ENCODE measurements around the gene PRDM16.

DNA sequence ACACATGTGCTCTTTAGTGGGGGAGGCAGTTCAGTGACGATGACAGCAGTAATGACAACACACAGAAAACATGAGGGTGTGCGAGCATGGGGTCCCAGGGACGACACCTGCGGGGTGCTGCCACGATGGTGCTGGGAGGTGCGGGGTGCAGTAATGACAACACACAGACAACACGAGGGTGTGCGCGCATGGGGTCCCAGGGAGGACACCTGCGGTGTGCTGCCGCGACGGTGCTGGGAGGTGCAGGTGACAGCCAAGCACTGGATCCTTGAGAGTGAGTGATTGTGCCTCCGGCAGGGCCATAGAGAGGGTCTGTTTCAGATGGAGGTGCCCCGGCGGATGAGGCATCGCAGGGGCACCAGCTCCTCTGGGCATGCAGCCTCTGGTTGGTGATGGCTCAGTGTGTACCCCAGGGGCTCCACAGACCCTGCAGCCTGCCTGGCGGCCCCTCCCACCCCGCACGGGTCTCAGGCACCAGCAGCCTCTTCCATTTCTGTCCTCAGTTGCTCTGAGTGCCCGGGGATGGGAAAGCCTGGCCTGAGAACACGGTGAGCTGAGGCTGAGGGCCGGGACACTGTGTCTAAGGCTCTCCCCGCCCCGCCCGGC is 193.8 kb downstream of the PRDM16 start:
- TF ChIP-seq, protein P1, sequence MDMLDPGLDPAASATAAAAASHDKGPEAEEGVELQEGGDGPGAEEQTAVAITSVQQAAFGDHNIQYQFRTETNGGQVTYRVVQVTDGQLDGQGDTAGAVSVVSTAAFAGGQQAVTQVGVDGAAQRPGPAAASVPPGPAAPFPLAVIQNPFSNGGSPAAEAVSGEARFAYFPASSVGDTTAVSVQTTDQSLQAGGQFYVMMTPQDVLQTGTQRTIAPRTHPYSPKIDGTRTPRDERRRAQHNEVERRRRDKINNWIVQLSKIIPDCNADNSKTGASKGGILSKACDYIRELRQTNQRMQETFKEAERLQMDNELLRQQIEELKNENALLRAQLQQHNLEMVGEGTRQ (CRISPR knock-in tag; IDR thresholded peaks at IDR 0.05), result no peak
- TF ChIP-seq, protein P2, sequence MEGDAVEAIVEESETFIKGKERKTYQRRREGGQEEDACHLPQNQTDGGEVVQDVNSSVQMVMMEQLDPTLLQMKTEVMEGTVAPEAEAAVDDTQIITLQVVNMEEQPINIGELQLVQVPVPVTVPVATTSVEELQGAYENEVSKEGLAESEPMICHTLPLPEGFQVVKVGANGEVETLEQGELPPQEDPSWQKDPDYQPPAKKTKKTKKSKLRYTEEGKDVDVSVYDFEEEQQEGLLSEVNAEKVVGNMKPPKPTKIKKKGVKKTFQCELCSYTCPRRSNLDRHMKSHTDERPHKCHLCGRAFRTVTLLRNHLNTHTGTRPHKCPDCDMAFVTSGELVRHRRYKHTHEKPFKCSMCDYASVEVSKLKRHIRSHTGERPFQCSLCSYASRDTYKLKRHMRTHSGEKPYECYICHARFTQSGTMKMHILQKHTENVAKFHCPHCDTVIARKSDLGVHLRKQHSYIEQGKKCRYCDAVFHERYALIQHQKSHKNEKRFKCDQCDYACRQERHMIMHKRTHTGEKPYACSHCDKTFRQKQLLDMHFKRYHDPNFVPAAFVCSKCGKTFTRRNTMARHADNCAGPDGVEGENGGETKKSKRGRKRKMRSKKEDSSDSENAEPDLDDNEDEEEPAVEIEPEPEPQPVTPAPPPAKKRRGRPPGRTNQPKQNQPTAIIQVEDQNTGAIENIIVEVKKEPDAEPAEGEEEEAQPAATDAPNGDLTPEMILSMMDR (IDR thresholded peaks at IDR 0.05), result no peak
- TF ChIP-seq ZNF416 (CRISPR knock-in tag; IDR thresholded peaks at IDR 0.05) (no peak), JAZF1 (CRISPR knock-in tag; IDR thresholded peaks at IDR 0.05) (no peak), CBFB (CRISPR knock-in tag; IDR thresholded peaks at IDR 0.05; ENCODE audit: low read depth) (no peak), JUN (CRISPR knock-in tag; IDR thresholded peaks at IDR 0.05) (no peak), NR2C2 (CRISPR knock-in tag; IDR thresholded peaks at IDR 0.05) (no peak), ATF1 (CRISPR knock-in tag; IDR thresholded peaks at IDR 0.05) (no peak), KAT7 (CRISPR knock-in tag; IDR thresholded peaks at IDR 0.05; ENCODE audit: borderline replicate concordance) (no peak), TEAD4 (CRISPR knock-in tag; IDR thresholded peaks at IDR 0.05) (no peak)
- TF ChIP-seq, protein P3, sequence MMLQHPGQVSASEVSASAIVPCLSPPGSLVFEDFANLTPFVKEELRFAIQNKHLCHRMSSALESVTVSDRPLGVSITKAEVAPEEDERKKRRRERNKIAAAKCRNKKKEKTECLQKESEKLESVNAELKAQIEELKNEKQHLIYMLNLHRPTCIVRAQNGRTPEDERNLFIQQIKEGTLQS (CRISPR knock-in tag; conservative IDR thresholded peaks at IDR 0.05), result no peak
- TF ChIP-seq, protein P4, sequence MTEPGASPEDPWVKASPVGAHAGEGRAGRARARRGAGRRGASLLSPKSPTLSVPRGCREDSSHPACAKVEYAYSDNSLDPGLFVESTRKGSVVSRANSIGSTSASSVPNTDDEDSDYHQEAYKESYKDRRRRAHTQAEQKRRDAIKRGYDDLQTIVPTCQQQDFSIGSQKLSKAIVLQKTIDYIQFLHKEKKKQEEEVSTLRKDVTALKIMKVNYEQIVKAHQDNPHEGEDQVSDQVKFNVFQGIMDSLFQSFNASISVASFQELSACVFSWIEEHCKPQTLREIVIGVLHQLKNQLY (CRISPR knock-in tag; IDR thresholded peaks at IDR 0.05), result no peak
